ENCODE measurements around the gene PDS5B. TPM values are rescaled to one million over a fixed set of nuclear protein-coding genes. Genes with fewer than 3 reads are reported as not detected.
A peak's percentile ranks its signal among the peaks of the same experiment; 100 is the strongest.

The PDS5B gene
- total and polyA plus RNA-seq, 10 of the 15 experiments (the other 5 are each of a cell fraction or from before 2014, with no cell fraction given) = 15.4 to 55.3 (median 30.7) TPM

DNA sequence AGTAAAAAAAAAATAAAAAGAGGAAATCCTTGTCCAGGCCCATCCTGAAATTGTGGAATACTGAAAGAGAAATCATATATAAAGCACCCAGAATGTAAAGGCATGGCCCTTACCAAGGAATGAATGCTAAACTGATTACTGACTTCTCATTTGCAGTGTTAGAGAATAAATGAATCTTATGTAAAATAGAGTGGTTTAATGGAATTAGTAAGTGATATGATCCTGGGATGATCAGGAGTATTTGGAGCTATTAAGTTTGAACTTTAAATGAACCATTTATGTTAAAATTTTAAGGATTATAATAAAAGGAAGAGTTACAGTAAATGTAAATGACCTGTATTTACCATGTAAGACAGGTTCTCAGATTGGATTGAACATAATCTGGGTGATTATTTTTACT lies 75.4 kb downstream of the PDS5B start:
- in situ Hi-C loops (cut with MboI) (no loop called here), intact Hi-C loops (cut with micrococcal nuclease; ENCODE audit: unreplicated experiment) (no loop called here)
- no peak overlapping the region for H3K4me2 ChIP-seq (ENCODE audit: control insufficient read depth, insufficient read depth)
- ChIA-PET RAD21 (ENCODE audit: unreplicated experiment) (no interaction called here), SMC1A (ENCODE audit: uncharacterized antibody, unreplicated experiment) (interaction anchor here (1.0 to 5.3 kb wide), 4 partner anchors 8 to 71 kb away, joined by 3 to 34 read pairs (median 9); no protein-coding TSS in a partner anchor), POLR2A (no interaction called here), CTCF (interaction anchor here (1.0 to 9.4 kb wide), 5 partner anchors 8 to 81 kb away, joined by 3 to 90 read pairs (median 6); no protein-coding TSS in a partner anchor)
- H3K36me3 ChIP-seq (ENCODE audit: control insufficient read depth in 2 of 2, insufficient read depth in 2 of 2, low read length in 1 of 2) = peaks cover 5% of the 10 kb centered on the region in 2 experiments; a peak in 3 of 4 replicates
- BruUV-seq (replicated peaks) = TSS peak; percentile 13
- no peak for ATAC-seq
- FAIRE-seq = no peak
- DNase-seq (ENCODE audit: low read depth, low spot score) = no peak
- peaks cover 10% of the 10 kb centered on the region for H3K79me2 ChIP-seq (ENCODE audit: control insufficient read depth, insufficient read depth, low read length)
- H3K4me1 ChIP-seq (ENCODE audit: control insufficient read depth, insufficient read depth, low read length) = no peaks in the 10 kb centered on the region
- no peak overlapping the region for H3K9ac ChIP-seq (ENCODE audit: control insufficient read depth, insufficient read depth, low read length)
- no peak overlapping the region for H3K27ac ChIP-seq (ENCODE audit: control insufficient read depth, insufficient read depth)
- H3K9me3 ChIP-seq (replicated peaks; ENCODE audit: control insufficient read depth, insufficient read depth, low read length) = peaks cover 1% of the 10 kb centered on the region; the same call in 1 of the 3 replicates
- no peak overlapping the region for H3K4me3 ChIP-seq
- H3K27me3 ChIP-seq (replicated peaks in 1 of 2; ENCODE audit: control insufficient read depth in 2 of 2, insufficient read depth in 2 of 2, low read length in 1 of 2) = no peaks in the 10 kb centered on the region
- no peak overlapping the region for H2AFZ ChIP-seq (ENCODE audit: control insufficient read depth, low read depth, low read length)
- TF ChIP-seq, protein P1, sequence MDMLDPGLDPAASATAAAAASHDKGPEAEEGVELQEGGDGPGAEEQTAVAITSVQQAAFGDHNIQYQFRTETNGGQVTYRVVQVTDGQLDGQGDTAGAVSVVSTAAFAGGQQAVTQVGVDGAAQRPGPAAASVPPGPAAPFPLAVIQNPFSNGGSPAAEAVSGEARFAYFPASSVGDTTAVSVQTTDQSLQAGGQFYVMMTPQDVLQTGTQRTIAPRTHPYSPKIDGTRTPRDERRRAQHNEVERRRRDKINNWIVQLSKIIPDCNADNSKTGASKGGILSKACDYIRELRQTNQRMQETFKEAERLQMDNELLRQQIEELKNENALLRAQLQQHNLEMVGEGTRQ (IDR thresholded peaks at IDR 0.05; ENCODE audit: borderline replicate concordance, low read depth, low read length) = no peak
- no peak for TF ChIP-seq SMARCA5 (IDR thresholded peaks at IDR 0.05)
- no peak for TF ChIP-seq ZBED1 (IDR thresholded peaks at IDR 0.05; ENCODE audit: borderline replicate concordance)
- TF ChIP-seq MEF2B (IDR thresholded peaks at IDR 0.05; ENCODE audit: partially characterized antibody, poor library complexity, severe bottlenecking) = no peak
- TF ChIP-seq, protein P2, sequence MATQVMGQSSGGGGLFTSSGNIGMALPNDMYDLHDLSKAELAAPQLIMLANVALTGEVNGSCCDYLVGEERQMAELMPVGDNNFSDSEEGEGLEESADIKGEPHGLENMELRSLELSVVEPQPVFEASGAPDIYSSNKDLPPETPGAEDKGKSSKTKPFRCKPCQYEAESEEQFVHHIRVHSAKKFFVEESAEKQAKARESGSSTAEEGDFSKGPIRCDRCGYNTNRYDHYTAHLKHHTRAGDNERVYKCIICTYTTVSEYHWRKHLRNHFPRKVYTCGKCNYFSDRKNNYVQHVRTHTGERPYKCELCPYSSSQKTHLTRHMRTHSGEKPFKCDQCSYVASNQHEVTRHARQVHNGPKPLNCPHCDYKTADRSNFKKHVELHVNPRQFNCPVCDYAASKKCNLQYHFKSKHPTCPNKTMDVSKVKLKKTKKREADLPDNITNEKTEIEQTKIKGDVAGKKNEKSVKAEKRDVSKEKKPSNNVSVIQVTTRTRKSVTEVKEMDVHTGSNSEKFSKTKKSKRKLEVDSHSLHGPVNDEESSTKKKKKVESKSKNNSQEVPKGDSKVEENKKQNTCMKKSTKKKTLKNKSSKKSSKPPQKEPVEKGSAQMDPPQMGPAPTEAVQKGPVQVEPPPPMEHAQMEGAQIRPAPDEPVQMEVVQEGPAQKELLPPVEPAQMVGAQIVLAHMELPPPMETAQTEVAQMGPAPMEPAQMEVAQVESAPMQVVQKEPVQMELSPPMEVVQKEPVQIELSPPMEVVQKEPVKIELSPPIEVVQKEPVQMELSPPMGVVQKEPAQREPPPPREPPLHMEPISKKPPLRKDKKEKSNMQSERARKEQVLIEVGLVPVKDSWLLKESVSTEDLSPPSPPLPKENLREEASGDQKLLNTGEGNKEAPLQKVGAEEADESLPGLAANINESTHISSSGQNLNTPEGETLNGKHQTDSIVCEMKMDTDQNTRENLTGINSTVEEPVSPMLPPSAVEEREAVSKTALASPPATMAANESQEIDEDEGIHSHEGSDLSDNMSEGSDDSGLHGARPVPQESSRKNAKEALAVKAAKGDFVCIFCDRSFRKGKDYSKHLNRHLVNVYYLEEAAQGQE (IDR thresholded peaks at IDR 0.05; ENCODE audit: low read depth, low read length) = no peak
- no peak for TF ChIP-seq MYB (IDR thresholded peaks at IDR 0.05; ENCODE audit: borderline replicate concordance, low read depth, low read length)
- TF ChIP-seq, protein P3, sequence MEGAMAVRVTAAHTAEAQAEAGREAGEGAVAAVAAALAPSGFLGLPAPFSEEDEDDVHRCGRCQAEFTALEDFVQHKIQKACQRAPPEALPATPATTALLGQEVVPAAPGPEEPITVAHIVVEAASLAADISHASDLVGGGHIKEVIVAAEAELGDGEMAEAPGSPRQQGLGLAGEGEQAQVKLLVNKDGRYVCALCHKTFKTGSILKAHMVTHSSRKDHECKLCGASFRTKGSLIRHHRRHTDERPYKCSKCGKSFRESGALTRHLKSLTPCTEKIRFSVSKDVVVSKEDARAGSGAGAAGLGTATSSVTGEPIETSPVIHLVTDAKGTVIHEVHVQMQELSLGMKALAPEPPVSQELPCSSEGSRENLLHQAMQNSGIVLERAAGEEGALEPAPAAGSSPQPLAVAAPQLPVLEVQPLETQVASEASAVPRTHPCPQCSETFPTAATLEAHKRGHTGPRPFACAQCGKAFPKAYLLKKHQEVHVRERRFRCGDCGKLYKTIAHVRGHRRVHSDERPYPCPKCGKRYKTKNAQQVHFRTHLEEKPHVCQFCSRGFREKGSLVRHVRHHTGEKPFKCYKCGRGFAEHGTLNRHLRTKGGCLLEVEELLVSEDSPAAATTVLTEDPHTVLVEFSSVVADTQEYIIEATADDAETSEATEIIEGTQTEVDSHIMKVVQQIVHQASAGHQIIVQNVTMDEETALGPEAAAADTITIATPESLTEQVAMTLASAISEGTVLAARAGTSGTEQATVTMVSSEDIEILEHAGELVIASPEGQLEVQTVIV (IDR thresholded peaks at IDR 0.05; ENCODE audit: borderline replicate concordance, partially characterized antibody) = no peak
- TF ChIP-seq PAX5 (IDR thresholded peaks at IDR 0.05; ENCODE audit: borderline replicate concordance, low read depth, low read length) = no peak
- TF ChIP-seq RUNX3 (IDR thresholded peaks at IDR 0.05; ENCODE audit: low read length) = no peak
- no peaks in the 10 kb centered on the region for H4K20me1 ChIP-seq (ENCODE audit: control insufficient read depth, insufficient read depth)

All from GM12878 (cell line).